Posterior vena cava (tissue), 2 donors: ENCODE measurements around the gene CD276. TPM values are rescaled to one million over a fixed set of nuclear protein-coding genes. Genes with fewer than 3 reads are reported as not detected.
"Not testable (repeated sequence)": the region's sequence is repeated elsewhere in the genome, so short reads cannot be mapped to it uniquely, and the experiment has no call there.

Experiments
- DNase-seq: peaks from one replicate; pipeline ENCODE4 v3.0.0-alpha.2; 2020; ENCODE audit warnings: low spot score
- intact Hi-C, 2 donors: fragments of 100-400 bp; cut with DNase I; formaldehyde crosslinking; loops; one replicate each; pipeline versions ENCODE4 v1.14.1 to v1.14.2; 2022 to 2023
- long read RNA-seq, 2 donors: library from polyadenylated mRNA; unstranded; transcript quantifications; one replicate each; pipeline ENCODE4 v2.0.0, GENCODE V29; 2020 to 2021
- total RNA-seq, 2 donors: library from RNA; stranded (reverse); fragmentation: NEBNext Ultra II Directional; extraction: Animal tissue kit (Norgen Biotek cat#: 25700); gene quantifications; one replicate each; pipeline ENCODE4 v1.2.1, GENCODE V29; 2021
- donor health status: DM: yes; HTN: yes; CAD: no.
- donor health status: DM: yes; HTN: yes; CAD: no.

CD276 gene
- 100 to 1,000 TPM in 1 of 2 donors, 10 to 100 TPM in 1; 84.1 to 137 TPM for total RNA-seq
- long read RNA-seq, donor 1, transcript CD276-202 (10 exons, 3,469 nt) = major isoform, 5 of 25 reads
- long read RNA-seq, donor 1, partial matches to known transcripts = 11 of 25 reads
- long read RNA-seq, donor 1, other reads (novel, unspliced or antisense) = 9 of 25 reads
- long read RNA-seq, donor 2, transcript CD276-202 (10 exons, 3,469 nt) = major isoform, 18 of 71 reads
- long read RNA-seq, donor 2, partial matches to known transcripts = 28 of 71 reads
- long read RNA-seq, donor 2, other reads (novel, unspliced or antisense) = 24 of 71 reads

- DNase-seq = peak; percentile 93
- intact Hi-C loops = loop anchor here in 1 of 2 donors (5.0 kb wide), 1 partner anchor 758 kb away; no protein-coding TSS in a partner anchor
Measured at GRCh38 chr15:73683777-73684580, at the start of gene CD276. CD276 (plus strand) TSS chr15:73684383; CDS start chr15:73699640, 15,257 bp downstream.

- intact Hi-C loops = loop anchor here (5.0 to 10.0 kb wide), 3 partner anchors 63 to 75 kb away; no protein-coding TSS in a partner anchor
Measured at GRCh38 chr15:73637527-73637926, 46.7 kb upstream of the CD276 start.

GRCh38 chr15:73639464-73639863, 44.7 kb upstream of the CD276 start:
- DNase-seq = not testable (repeated sequence)
- intact Hi-C loops = loop anchor here (5.0 to 10.0 kb wide), 3 partner anchors 63 to 77 kb away; no protein-coding TSS in a partner anchor

More at GRCh38 chr15:73637527-73637926, 46.7 kb upstream of the CD276 start:
- DNase-seq = no peak

GRCh38 chr15:73647259-73648013, 36.7 kb upstream of the CD276 start:
- intact Hi-C loops = no loop called here
- DNase-seq = no peak

- intact Hi-C loops = no loop called here
- no peak for DNase-seq
Measured at GRCh38 chr15:73648014-73648295, 36.2 kb upstream of the CD276 start.

- DNase-seq = no peak
- intact Hi-C loops = no loop called here
Measured at GRCh38 chr15:73650416-73651126, 33.6 kb upstream of the CD276 start.

- no peak for DNase-seq
- intact Hi-C loops = no loop called here
Measured at GRCh38 chr15:73654659-73655058, 29.5 kb upstream of the CD276 start.

- intact Hi-C loops = no loop called here
- DNase-seq = no peak
Measured at GRCh38 chr15:73655724-73656123, 28.5 kb upstream of the CD276 start.

GRCh38 chr15:73658645-73659044, 25.5 kb upstream of the CD276 start:
- no peak for DNase-seq
- intact Hi-C loops = no loop called here

GRCh38 chr15:73660455-73660854, 23.7 kb upstream of the CD276 start:
- intact Hi-C loops = no loop called here
- no peak for DNase-seq

GRCh38 chr15:73674587-73674986, 9.6 kb upstream of the CD276 start:
- intact Hi-C loops = no loop called here
- DNase-seq = no peak

GRCh38 chr15:73677146-73677607, 7.0 kb upstream of the CD276 start:
- DNase-seq = no peak
- intact Hi-C loops = loop anchor here (1.0 to 2.0 kb wide), 2 partner anchors 23 to 24 kb away; no protein-coding TSS in a partner anchor

- no peak for DNase-seq
- intact Hi-C loops = loop anchor here (1.0 to 2.0 kb wide), 2 partner anchors 23 kb away; no protein-coding TSS in a partner anchor
Measured at GRCh38 chr15:73677733-73678132, 6.5 kb upstream of the CD276 start.

- intact Hi-C loops = no loop called here
- no peak for DNase-seq
Measured at GRCh38 chr15:73678498-73678897, 5.7 kb upstream of the CD276 start.

- intact Hi-C loops = no loop called here
- DNase-seq = no peak
Measured at GRCh38 chr15:73679180-73679579, 5.0 kb upstream of the CD276 start.

GRCh38 chr15:73679964-73680363, 4.2 kb upstream of the CD276 start:
- intact Hi-C loops = loop anchor here in 1 of 2 donors (5.0 kb wide), 1 partner anchor 762 kb away; no protein-coding TSS in a partner anchor

GRCh38 chr15:73680549-73680948, 3.6 kb upstream of the CD276 start:
- intact Hi-C loops = loop anchor here in 1 of 2 donors (5.0 kb wide), 1 partner anchor 762 kb away; no protein-coding TSS in a partner anchor
- DNase-seq = no peak

More at GRCh38 chr15:73679964-73680363, 4.2 kb upstream of the CD276 start:
- DNase-seq = no peak

GRCh38 chr15:73681063-73681462, 3.1 kb upstream of the CD276 start:
- no peak for DNase-seq
- intact Hi-C loops = loop anchor here in 1 of 2 donors (5.0 kb wide), 1 partner anchor 761 kb away; no protein-coding TSS in a partner anchor
